Measurements from ENCODE around the gene LAMB3.
A peak's percentile ranks its signal among the peaks of the same experiment; 100 is the strongest.

The LAMB3 gene

GRCh38 chr1:209661071-209661470 lies 8.8 kb upstream of the LAMB3 start:
- Histone ChIP-seq H3K9ac (ENCODE audit: insufficient read length, low read depth) (no peak overlapping the region), H3K9me3 (ENCODE audit: insufficient read depth, low read length) (no peaks in the 10 kb centered on the region), H3K27me3 (ENCODE audit: insufficient read depth, insufficient read length) (no peaks in the 10 kb centered on the region), H3K4me1 (ENCODE audit: insufficient read depth, insufficient read length) (peaks cover 4% of the 10 kb centered on the region), H3K4me3 (ENCODE audit: insufficient read length, low read depth) (no peak overlapping the region), H3K36me3 (ENCODE audit: insufficient read depth, insufficient read length, low read length) (no peaks in the 10 kb centered on the region)
- TF ChIP-seq SUZ12 (IDR thresholded peaks at IDR 0.05; ENCODE audit: extremely low read depth, insufficient read depth, insufficient read length) (no peak), YY1 (IDR thresholded peaks at IDR 0.05; ENCODE audit: insufficient read depth, insufficient read length) (no peak), ZNF274 (IDR thresholded peaks at IDR 0.05; ENCODE audit: low read depth, low read length) (no peak)
- DNase-seq (ENCODE audit: low read depth, low spot score), result no peak

- DNase-seq (ENCODE audit: low read depth, low spot score), result no peak
- TF ChIP-seq YY1 (IDR thresholded peaks at IDR 0.05; ENCODE audit: insufficient read depth, insufficient read length) (no peak), SUZ12 (IDR thresholded peaks at IDR 0.05; ENCODE audit: extremely low read depth, insufficient read depth, insufficient read length) (no peak), ZNF274 (IDR thresholded peaks at IDR 0.05; ENCODE audit: low read depth, low read length) (no peak)
- H3K4me3 ChIP-seq (ENCODE audit: insufficient read length, low read depth), result no peak overlapping the region
These were observed 7.7 kb upstream of the LAMB3 start for GRCh38 chr1:209659909-209660308.

GRCh38 chr1:209657918-209658317 lies 5.7 kb upstream of the LAMB3 start:
- H3K9me3 ChIP-seq (ENCODE audit: insufficient read depth, low read length), result no peaks in the 10 kb centered on the region
- peaks cover 9% of the 10 kb centered on the region for H3K4me1 ChIP-seq (ENCODE audit: insufficient read depth, insufficient read length)
- no peak for DNase-seq (ENCODE audit: low read depth, low spot score)
- H3K36me3 ChIP-seq (ENCODE audit: insufficient read depth, insufficient read length, low read length), result no peaks in the 10 kb centered on the region
- no peak for TF ChIP-seq ZNF274 (IDR thresholded peaks at IDR 0.05; ENCODE audit: low read depth, low read length)
- TF ChIP-seq SUZ12 (IDR thresholded peaks at IDR 0.05; ENCODE audit: extremely low read depth, insufficient read depth, insufficient read length), result no peak
- no peak for TF ChIP-seq YY1 (IDR thresholded peaks at IDR 0.05; ENCODE audit: insufficient read depth, insufficient read length)
- no peak overlapping the region for H3K4me3 ChIP-seq (ENCODE audit: insufficient read length, low read depth)
- no peaks in the 10 kb centered on the region for H3K27me3 ChIP-seq (ENCODE audit: insufficient read depth, insufficient read length)
- H3K9ac ChIP-seq (ENCODE audit: insufficient read length, low read depth), result no peak overlapping the region

More at GRCh38 chr1:209659909-209660308, 7.7 kb upstream of the LAMB3 start:
- no peak overlapping the region for H3K9ac ChIP-seq (ENCODE audit: insufficient read length, low read depth)
- no peaks in the 10 kb centered on the region for H3K9me3 ChIP-seq (ENCODE audit: insufficient read depth, low read length)
- H3K27me3 ChIP-seq (ENCODE audit: insufficient read depth, insufficient read length), result no peaks in the 10 kb centered on the region
- peaks cover 4% of the 10 kb centered on the region for H3K4me1 ChIP-seq (ENCODE audit: insufficient read depth, insufficient read length)
- no peaks in the 10 kb centered on the region for H3K36me3 ChIP-seq (ENCODE audit: insufficient read depth, insufficient read length, low read length)

- peaks cover 13% of the 10 kb centered on the region for H3K4me1 ChIP-seq (ENCODE audit: insufficient read depth, insufficient read length)
- H3K9me3 ChIP-seq (ENCODE audit: insufficient read depth, low read length), result no peaks in the 10 kb centered on the region
- no peak overlapping the region for H3K9ac ChIP-seq (ENCODE audit: insufficient read length, low read depth)
- TF ChIP-seq SUZ12 (IDR thresholded peaks at IDR 0.05; ENCODE audit: extremely low read depth, insufficient read depth, insufficient read length) (no peak), YY1 (IDR thresholded peaks at IDR 0.05; ENCODE audit: insufficient read depth, insufficient read length) (no peak), ZNF274 (IDR thresholded peaks at IDR 0.05; ENCODE audit: low read depth, low read length) (no peak)
- H3K4me3 ChIP-seq (ENCODE audit: insufficient read length, low read depth), result no peak overlapping the region
- no peaks in the 10 kb centered on the region for H3K36me3 ChIP-seq (ENCODE audit: insufficient read depth, insufficient read length, low read length)
- DNase-seq (ENCODE audit: low read depth, low spot score), result no peak
- H3K27me3 ChIP-seq (ENCODE audit: insufficient read depth, insufficient read length), result no peaks in the 10 kb centered on the region
These were observed 5.1 kb upstream of the LAMB3 start for GRCh38 chr1:209657140-209657879.

DNA sequence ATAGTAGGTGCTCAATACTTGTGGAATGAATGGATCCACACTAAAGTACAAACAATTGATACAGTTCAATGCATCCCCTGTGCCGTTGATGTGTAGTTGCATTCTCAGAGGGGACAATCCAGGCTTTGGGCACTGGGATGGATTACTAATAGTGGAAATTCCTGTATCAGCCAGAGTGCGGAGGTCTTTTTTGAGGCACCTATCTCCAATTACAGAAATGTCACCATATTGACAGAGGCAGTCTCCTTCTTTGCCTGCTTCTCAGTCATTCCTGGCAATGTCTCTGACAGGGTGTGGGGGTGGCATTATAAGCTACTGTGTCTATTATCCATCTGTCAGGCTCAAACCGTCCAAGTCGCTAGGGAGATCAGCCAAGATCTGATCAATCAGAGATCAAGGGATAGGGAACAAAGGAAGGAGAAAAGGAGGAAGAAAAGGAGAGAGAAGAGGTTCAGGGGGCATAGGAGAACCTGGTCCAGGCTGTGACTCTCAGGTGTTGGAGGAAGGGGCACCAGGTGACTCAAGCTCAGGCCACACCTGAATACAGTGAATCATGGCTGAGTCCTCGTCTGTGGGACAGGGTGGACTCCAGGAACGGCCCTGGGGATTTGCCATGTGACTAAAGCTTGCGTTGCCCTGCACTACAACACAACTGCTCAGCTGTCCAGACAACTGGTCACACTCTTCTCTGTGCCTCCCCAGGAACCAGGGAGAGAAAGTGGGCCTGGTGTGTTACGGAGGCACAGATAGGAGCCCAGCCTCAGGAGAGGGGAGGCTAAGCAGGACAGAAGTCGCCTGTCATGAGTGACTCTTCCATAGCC lies 3.4 kb upstream of the LAMB3 start:
- H3K4me1 ChIP-seq (ENCODE audit: insufficient read depth, insufficient read length), result peaks cover 18% of the 10 kb centered on the region
- TF ChIP-seq YY1 (IDR thresholded peaks at IDR 0.05; ENCODE audit: insufficient read depth, insufficient read length), result no peak
- no peak for TF ChIP-seq SUZ12 (IDR thresholded peaks at IDR 0.05; ENCODE audit: extremely low read depth, insufficient read depth, insufficient read length)
- no peak for TF ChIP-seq ZNF274 (IDR thresholded peaks at IDR 0.05; ENCODE audit: low read depth, low read length)
- no peaks in the 10 kb centered on the region for H3K36me3 ChIP-seq (ENCODE audit: insufficient read depth, insufficient read length, low read length)
- no peak overlapping the region for H3K4me3 ChIP-seq (ENCODE audit: insufficient read length, low read depth)
- H3K27me3 ChIP-seq (ENCODE audit: insufficient read depth, insufficient read length), result no peaks in the 10 kb centered on the region
- no peaks in the 10 kb centered on the region for H3K9me3 ChIP-seq (ENCODE audit: insufficient read depth, low read length)
- DNase-seq (ENCODE audit: low read depth, low spot score), result no peak
- H3K9ac ChIP-seq (ENCODE audit: insufficient read length, low read depth), result no peak overlapping the region

DNA sequence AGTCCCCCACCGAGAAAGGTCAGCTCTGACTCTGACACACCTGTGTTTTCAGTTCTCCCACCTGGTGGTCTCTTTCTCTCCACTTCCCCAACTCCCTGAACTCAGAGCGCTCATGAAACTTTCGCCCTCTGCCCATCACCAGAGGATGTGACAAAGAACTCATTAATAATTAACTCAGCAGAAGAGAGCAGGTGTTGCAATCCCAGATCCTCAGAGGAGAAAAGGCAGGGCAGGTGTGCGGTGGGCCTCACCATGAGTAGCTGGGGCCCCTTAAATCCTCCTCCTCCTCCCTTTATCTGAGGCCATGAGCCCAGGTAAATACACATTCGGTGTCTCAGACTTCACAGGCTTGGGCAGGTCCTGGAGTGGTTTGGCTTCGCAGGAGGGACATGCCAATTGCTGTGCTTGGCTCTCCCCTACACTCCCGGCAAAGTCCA lies 1.7 kb upstream of the LAMB3 start:
- Histone ChIP-seq H3K36me3 (ENCODE audit: insufficient read depth, insufficient read length, low read length) (no peaks in the 10 kb centered on the region), H3K9ac (ENCODE audit: insufficient read length, low read depth) (no peak overlapping the region), H3K4me3 (ENCODE audit: insufficient read length, low read depth) (no peak overlapping the region), H3K4me1 (ENCODE audit: insufficient read depth, insufficient read length) (peaks cover 18% of the 10 kb centered on the region), H3K9me3 (ENCODE audit: insufficient read depth, low read length) (no peaks in the 10 kb centered on the region), H3K27me3 (ENCODE audit: insufficient read depth, insufficient read length) (no peaks in the 10 kb centered on the region)
- TF ChIP-seq SUZ12 (IDR thresholded peaks at IDR 0.05; ENCODE audit: extremely low read depth, insufficient read depth, insufficient read length) (no peak), ZNF274 (IDR thresholded peaks at IDR 0.05; ENCODE audit: low read depth, low read length) (no peak), YY1 (IDR thresholded peaks at IDR 0.05; ENCODE audit: insufficient read depth, insufficient read length) (no peak)
- DNase-seq (ENCODE audit: low read depth, low spot score), result no peak

- TF ChIP-seq SUZ12 (IDR thresholded peaks at IDR 0.05; ENCODE audit: extremely low read depth, insufficient read depth, insufficient read length), result no peak
- TF ChIP-seq YY1 (IDR thresholded peaks at IDR 0.05; ENCODE audit: insufficient read depth, insufficient read length), result no peak
- no peak for TF ChIP-seq ZNF274 (IDR thresholded peaks at IDR 0.05; ENCODE audit: low read depth, low read length)
- no peaks in the 10 kb centered on the region for H3K9me3 ChIP-seq (ENCODE audit: insufficient read depth, low read length)
- H3K4me3 ChIP-seq (ENCODE audit: insufficient read length, low read depth), result no peak overlapping the region
- peak; percentile 77 for DNase-seq (ENCODE audit: low read depth, low spot score)
- no peaks in the 10 kb centered on the region for H3K27me3 ChIP-seq (ENCODE audit: insufficient read depth, insufficient read length)
- H3K4me1 ChIP-seq (ENCODE audit: insufficient read depth, insufficient read length), result peaks cover 14% of the 10 kb centered on the region
- no peak overlapping the region for H3K9ac ChIP-seq (ENCODE audit: insufficient read length, low read depth)
- H3K36me3 ChIP-seq (ENCODE audit: insufficient read depth, insufficient read length, low read length), result no peaks in the 10 kb centered on the region
These were observed 712 bp upstream of the LAMB3 start for GRCh38 chr1:209652873-209653401.
